GM18867 (cell line): ENCODE measurements around the gene M1AP.

Experiments
- ATAC-seq: cut with Tn5 transposase; IDR thresholded peaks from one replicate; pipeline ENCODE4 v1.9.1; 2021; ENCODE audit warnings: mild to moderate bottlenecking, moderate library complexity; ENCODE audit not compliant: unreplicated experiment

Gene M1AP

DNA sequence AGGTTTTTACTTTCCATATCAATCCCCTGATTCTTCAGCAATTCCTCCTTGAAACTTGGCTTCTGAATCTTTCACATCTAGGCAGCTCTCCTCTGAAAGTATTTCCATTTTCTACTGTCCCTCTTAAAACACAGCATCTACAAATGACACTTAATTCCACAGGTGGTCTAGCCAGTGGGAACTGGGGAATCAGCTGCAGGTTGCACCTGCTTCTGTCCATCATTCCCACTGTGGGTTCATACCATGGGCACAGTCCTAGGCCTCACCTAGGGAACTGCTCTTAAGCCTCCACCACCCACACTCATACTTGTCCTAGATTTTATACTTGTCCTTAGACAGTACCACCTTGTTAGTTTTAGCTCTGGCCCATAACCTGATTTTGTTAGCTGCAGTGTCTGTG lies 96.6 kb downstream of the M1AP start:
- no peak for ATAC-seq

GRCh38 chr2:74550231-74550630 lies 97.9 kb downstream of the M1AP start:
- ATAC-seq = no peak

DNA sequence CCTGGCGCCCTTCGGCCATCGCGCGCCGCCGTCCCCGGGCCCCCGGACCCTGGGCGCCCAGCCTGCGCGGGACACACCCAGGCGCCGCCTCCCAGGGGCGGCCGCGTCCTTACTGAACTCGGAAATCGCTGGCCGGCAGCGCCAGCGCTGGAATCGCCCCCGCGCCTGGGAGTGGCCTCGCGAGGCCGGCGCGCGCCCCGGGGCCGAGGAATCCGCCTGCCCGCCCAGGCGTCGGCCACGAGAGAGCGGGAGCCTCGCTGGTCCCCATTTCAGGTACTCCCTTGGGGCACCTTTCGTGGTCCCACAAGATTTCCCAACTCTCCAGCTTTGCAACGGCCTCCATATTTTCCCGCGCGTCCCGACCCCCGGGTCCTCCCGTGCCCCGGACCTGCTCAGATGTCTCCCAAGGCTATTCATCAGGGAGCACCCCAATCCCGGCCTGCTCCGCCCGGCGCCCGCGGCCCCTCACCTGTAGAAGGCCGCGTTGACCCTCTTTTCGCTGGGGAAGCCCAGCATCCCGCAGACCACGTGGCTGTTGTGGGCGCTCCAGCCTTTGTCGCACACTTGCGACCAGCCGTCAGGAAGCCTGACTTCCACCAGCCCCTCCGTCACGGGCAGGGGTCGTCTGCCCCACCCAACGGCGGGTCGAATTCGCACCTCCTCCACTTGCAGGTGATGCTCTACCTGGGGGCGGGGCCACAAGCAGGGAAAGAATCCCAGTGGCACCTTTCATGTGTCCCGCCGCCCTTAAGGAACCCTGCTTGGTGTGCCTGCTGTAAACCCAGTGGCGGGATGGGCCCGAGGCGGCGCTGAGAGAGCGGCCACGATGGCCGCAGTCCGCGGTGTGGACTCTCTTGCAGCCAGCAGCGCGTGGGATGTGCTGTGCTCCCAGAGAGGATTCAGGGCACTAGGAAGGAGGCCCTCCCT lies 99.0 kb downstream of the M1AP start:
- peak; percentile 34 for ATAC-seq

DNA sequence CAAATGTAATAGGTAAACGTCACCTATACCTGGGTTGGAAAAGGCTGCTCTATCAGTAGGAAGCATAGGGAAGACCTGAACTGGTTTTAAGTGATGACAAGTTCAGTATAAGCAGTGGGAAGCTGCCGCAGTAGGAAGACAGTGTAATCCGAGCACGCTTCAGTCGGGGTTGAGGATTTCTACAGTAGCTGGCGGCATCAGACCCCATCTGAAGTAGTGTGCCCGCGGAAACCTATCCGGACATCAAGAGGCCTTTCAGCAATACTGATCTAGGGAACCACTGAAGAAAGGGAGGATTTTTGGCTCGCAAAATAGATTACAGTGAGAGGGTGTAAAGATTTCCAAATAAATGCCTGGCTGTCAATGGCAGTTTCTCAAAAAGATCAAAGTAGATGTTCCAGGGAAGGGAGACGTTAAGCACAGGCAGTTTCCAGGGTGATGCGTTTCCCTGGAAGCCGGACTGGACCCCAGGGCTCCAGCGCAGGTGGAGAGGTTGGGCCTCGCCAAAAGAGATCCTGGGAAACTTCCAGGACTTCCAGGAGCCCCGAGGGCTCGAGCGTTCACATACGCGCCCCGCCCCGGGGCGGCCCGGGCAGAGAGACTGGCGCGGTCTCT lies 99.7 kb downstream of the M1AP start:
- ATAC-seq = no peak

- no peak for ATAC-seq
These were observed 102.1 kb downstream of the M1AP start for GRCh38 chr2:74546004-74546403.

DNA sequence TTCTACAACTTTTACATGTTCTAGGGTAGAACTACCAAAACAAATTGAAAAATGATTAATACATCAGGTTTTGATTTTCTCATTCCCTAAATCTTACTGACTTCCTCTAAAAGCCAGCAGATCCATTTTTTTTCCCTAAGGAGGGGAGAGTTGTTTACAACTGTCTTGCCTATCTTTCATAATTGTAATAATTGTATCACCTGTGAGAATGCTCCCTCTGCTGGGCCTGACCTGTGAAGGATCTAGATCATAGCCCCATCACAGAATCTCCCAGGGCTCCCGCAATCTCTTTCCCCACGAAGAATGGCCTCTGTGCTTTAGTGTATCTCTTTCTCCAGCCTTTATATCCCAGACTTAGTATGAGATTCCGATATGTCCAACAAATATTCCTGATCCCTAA lies 103.5 kb downstream of the M1AP start:
- no peak for ATAC-seq

- ATAC-seq = no peak
These were observed 105.2 kb downstream of the M1AP start for GRCh38 chr2:74542978-74543377.

GRCh38 chr2:74540291-74540690 lies 107.8 kb downstream of the M1AP start:
- no peak for ATAC-seq

DNA sequence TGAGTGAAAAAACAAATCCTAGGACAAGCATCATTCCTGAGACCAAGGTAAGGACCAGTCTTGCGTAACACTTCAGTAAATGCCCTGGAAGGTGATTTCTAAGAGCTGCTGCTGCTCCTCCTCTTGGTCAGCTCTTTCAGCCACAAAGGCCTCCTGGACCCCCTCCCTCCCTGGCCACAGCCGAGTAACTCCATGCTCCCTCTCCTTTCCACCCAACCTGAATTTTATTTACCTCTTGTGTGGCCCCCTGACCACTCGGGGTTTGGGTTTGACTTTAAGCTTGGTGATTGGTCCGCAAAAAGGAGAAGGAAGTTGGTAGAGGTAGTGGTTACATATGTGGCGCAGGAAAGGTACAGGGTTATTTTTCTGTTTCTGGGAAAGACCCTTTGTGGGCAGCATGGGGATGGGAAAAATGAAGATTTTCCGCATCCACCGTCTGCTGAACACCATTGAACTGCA lies 109.2 kb downstream of the M1AP start:
- ATAC-seq = no peak

- no peak for ATAC-seq
These were observed 111.0 kb downstream of the M1AP start for GRCh38 chr2:74537140-74537539.

GRCh38 chr2:74536166-74536950 lies 111.8 kb downstream of the M1AP start:
- ATAC-seq = no peak

GRCh38 chr2:74535440-74535965 lies 112.6 kb downstream of the M1AP start:
- no peak for ATAC-seq

GRCh38 chr2:74534411-74534810 lies 113.7 kb downstream of the M1AP start:
- no peak for ATAC-seq

DNA sequence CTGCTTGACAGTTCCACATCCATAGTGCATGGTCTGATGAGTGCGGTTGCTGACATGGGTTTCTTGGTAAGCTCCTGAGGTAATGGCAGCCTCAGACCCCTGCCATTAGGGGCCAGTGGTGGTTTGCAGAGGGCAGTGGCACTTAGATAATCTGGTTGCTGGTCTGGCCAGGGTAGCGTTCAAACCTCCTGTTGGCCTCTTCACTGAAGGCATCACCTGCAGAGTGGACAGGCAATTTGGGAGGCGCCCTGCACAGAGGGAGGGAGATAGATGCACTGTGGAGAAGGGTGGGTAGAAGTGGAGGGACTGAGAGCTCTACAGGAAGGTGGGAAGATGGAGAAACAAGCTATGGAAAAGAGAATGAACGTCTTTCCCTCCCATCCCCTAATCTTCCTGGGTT lies 114.7 kb downstream of the M1AP start:
- ATAC-seq = no peak

DNA sequence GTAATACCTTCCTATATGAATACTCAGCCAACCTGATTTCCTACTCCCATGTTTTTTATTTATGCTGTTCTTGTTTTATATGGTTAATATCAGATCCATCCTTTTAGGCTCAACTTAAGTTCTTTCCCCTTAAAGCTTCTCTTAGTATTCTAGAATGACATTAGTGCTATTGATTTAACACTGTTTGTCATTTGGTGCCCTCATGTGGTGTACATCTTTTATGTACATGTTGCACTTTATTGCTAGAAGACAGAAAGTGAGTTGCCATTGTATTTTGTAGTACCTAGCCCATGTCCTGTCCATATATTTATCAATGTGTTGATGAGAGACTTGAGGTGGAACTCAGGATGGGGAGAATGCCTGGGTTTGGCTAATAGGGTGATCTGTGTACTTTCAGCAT lies 115.9 kb downstream of the M1AP start:
- ATAC-seq = no peak

DNA sequence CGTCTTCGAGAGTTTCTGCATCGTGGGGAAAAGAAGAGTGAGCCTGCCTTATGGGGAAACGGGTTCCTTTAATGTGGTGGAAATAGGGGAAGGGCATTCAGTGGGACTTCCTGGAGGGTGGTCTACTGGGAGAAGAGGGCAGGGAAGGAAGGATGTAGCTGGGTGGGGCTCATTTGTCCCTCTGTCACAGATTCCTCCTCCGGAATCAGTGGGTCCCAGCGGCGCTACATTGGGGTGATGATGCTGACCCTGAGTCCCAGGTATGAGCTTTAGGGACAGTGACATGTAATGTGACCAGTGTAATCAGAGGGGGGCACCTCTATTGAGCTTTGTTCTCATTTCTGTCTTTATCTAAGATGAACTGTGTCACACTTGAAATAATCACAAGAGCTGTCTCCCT lies 116.5 kb downstream of the M1AP start:
- no peak for ATAC-seq

DNA sequence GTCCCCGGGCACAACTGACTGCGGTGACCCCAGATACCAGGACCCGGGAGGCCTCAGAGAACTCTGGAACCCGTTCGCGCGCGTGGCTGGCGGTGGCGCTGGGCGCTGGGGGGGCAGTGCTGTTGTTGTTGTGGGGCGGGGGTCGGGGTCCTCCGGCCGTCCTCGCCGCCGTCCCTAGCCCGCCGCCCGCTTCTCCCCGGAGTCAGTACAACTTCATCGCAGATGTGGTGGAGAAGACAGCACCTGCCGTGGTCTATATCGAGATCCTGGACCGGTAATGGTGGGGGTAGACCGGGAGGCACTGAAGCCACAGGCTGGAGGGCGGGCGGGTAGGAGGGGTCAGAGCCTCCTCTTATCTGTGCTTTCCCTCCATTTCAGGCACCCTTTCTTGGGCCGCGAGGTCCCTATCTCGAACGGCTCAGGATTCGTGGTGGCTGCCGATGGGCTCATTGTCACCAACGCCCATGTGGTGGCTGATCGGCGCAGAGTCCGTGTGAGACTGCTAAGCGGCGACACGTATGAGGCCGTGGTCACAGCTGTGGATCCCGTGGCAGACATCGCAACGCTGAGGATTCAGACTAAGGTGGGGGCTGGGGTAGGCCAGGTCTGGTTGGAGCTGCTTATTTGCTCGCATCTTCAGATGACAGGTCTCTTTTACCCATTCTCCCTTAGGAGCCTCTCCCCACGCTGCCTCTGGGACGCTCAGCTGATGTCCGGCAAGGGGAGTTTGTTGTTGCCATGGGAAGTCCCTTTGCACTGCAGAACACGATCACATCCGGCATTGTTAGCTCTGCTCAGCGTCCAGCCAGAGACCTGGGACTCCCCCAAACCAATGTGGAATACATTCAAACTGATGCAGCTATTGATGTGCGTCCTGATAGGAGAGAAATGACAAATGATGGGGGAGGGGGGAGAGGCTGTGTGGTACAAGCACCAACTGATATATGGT lies 117.6 kb downstream of the M1AP start:
- peak; percentile 23 for ATAC-seq

DNA sequence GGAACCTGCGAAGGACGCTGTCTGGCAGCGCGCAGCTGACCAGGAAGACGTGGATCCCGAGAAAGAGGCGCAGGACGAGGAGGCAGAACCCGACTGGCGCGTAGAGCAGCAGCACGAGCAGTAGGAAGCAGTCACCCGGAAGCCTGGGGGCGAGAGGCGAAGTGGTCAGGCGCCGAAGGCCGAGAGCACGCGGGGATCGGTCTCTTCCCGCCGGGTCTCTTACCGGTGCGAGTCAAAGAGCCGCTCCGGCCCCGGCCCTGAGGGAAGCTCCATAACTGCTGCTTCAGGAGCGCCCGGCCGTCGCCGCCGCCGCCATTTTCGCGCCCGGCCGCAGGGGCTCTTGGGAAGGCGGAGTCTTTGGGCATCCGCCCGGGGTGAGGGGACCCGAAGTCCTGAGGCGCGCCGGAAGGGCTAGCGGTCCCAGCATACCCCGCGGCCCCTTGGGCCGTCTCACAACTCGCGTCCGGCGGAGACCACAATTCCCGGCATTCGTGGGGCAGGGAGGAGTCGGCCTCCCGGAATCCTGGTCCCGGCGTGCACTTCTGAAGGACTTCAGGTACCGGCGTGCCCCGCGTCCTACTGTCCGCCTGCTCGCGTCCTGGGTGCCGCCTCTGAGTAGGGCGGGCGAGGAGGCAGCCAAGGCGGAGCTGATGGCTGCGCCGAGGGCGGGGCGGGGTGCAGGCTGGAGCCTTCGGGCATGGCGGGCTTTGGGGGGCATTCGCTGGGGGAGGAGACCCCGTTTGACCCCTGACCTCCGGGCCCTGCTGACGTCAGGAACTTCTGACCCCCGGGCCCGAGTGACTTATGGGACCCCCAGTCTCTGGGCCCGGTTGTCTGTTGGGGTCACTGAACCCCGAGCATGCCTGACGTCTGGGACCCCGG lies 118.5 kb downstream of the M1AP start, which contains the start of the genes AUP1 and HTRA2:
AUP1 (minus strand) TSS at position 350 of the 882 bp plus-strand sequence; CDS start at position 273, 77 bp downstream.
HTRA2 (plus strand) TSS at position 577 of the 882 bp plus-strand sequence; CDS start at position 651, 74 bp downstream.
- peak; percentile 84 for ATAC-seq
